Mucosa of stomach (tissue), 1 donor: ENCODE results near the gene ABLIM1.

Source experiments
- H3K27me3 ChIP-seq: one replicate; pipeline ENCODE4 v1.7.0; 2013; ENCODE audit warnings: mild to moderate bottlenecking, low read length; ENCODE audit not compliant: control insufficient read depth, insufficient read depth
- H3K36me3 ChIP-seq: one replicate; pipeline ENCODE4 v1.7.0; 2013; ENCODE audit warnings: low read length; ENCODE audit not compliant: control insufficient read depth, insufficient read depth
- H3K4me1 ChIP-seq: one replicate; pipeline ENCODE4 v1.7.0; 2013; ENCODE audit warnings: mild to moderate bottlenecking, low read length; ENCODE audit not compliant: control insufficient read depth, insufficient read depth
- H3K4me3 ChIP-seq: one replicate; pipeline ENCODE4 v1.7.0; 2013; ENCODE audit warnings: low read length
- H3K9ac ChIP-seq: one replicate; pipeline ENCODE4 v1.7.0; 2013; ENCODE audit warnings: mild to moderate bottlenecking, low read length, moderate library complexity
- H3K9me3 ChIP-seq: one replicate; pipeline ENCODE4 v1.7.0; 2013; ENCODE audit warnings: mild to moderate bottlenecking, low read length, moderate library complexity; ENCODE audit not compliant: control insufficient read depth
- donor health status: Pancreatic carcinoma.

The ABLIM1 gene

GRCh38 chr10:114653926-114654325 lies 4.1 kb downstream of the ABLIM1 start:
- Histone ChIP-seq H3K36me3 (no peaks in the 10 kb centered on the region), H3K9ac (no peak overlapping the region), H3K4me1 (peaks cover 27% of the 10 kb centered on the region), H3K9me3 (no peaks in the 10 kb centered on the region), H3K4me3 (no peak overlapping the region), H3K27me3 (no peaks in the 10 kb centered on the region)

GRCh38 chr10:114652402-114653368 lies 5.4 kb downstream of the ABLIM1 start:
- Histone ChIP-seq H3K4me3 (no peak overlapping the region), H3K36me3 (no peaks in the 10 kb centered on the region)

GRCh38 chr10:114650831-114651230 lies 7.2 kb downstream of the ABLIM1 start:
- no peak overlapping the region for H3K4me3 ChIP-seq
- no peaks in the 10 kb centered on the region for H3K36me3 ChIP-seq
- no peak overlapping the region for H3K9ac ChIP-seq
- H3K27me3 ChIP-seq: no peaks in the 10 kb centered on the region
- no peaks in the 10 kb centered on the region for H3K9me3 ChIP-seq
- peaks cover 27% of the 10 kb centered on the region for H3K4me1 ChIP-seq

More at GRCh38 chr10:114652402-114653368, 5.4 kb downstream of the ABLIM1 start:
- Histone ChIP-seq H3K4me1 (peaks cover 27% of the 10 kb centered on the region), H3K27me3 (no peaks in the 10 kb centered on the region), H3K9me3 (no peaks in the 10 kb centered on the region), H3K9ac (no peak overlapping the region)

GRCh38 chr10:114650266-114650665 lies 7.8 kb downstream of the ABLIM1 start:
- H3K4me1 ChIP-seq: peaks cover 27% of the 10 kb centered on the region
- H3K4me3 ChIP-seq: no peak overlapping the region
- no peaks in the 10 kb centered on the region for H3K27me3 ChIP-seq
- H3K9ac ChIP-seq: no peak overlapping the region
- H3K36me3 ChIP-seq: no peaks in the 10 kb centered on the region
- H3K9me3 ChIP-seq: no peaks in the 10 kb centered on the region

- H3K27me3 ChIP-seq: no peaks in the 10 kb centered on the region
- no peak overlapping the region for H3K9ac ChIP-seq
- H3K4me1 ChIP-seq: peaks cover 18% of the 10 kb centered on the region
- H3K4me3 ChIP-seq: no peak overlapping the region
- H3K36me3 ChIP-seq: no peaks in the 10 kb centered on the region
- no peaks in the 10 kb centered on the region for H3K9me3 ChIP-seq
Measured at GRCh38 chr10:114649217-114649903, 8.7 kb downstream of the ABLIM1 start.

GRCh38 chr10:114648368-114648767 lies 9.7 kb downstream of the ABLIM1 start:
- Histone ChIP-seq H3K27me3 (no peaks in the 10 kb centered on the region), H3K9ac (no peak overlapping the region), H3K9me3 (no peaks in the 10 kb centered on the region), H3K4me1 (peaks cover 13% of the 10 kb centered on the region), H3K36me3 (no peaks in the 10 kb centered on the region), H3K4me3 (no peak overlapping the region)

GRCh38 chr10:114647545-114648138 lies 10.4 kb downstream of the ABLIM1 start:
- H3K27me3 ChIP-seq: no peaks in the 10 kb centered on the region
- no peaks in the 10 kb centered on the region for H3K9me3 ChIP-seq
- no peak overlapping the region for H3K4me3 ChIP-seq
- no peaks in the 10 kb centered on the region for H3K36me3 ChIP-seq
- H3K4me1 ChIP-seq: peaks cover 12% of the 10 kb centered on the region
- no peak overlapping the region for H3K9ac ChIP-seq

- H3K4me3 ChIP-seq: no peak overlapping the region
- peaks cover 10% of the 10 kb centered on the region for H3K4me1 ChIP-seq
- no peaks in the 10 kb centered on the region for H3K36me3 ChIP-seq
- H3K9ac ChIP-seq: no peak overlapping the region
- H3K27me3 ChIP-seq: no peaks in the 10 kb centered on the region
- no peaks in the 10 kb centered on the region for H3K9me3 ChIP-seq
Measured at GRCh38 chr10:114646426-114646825, 11.6 kb downstream of the ABLIM1 start.

- Histone ChIP-seq H3K9me3 (no peaks in the 10 kb centered on the region), H3K4me1 (peaks cover 10% of the 10 kb centered on the region)
Measured at GRCh38 chr10:114645706-114646105, 12.4 kb downstream of the ABLIM1 start.

GRCh38 chr10:114643158-114643557 lies 14.9 kb downstream of the ABLIM1 start:
- Histone ChIP-seq H3K9ac (no peak overlapping the region), H3K4me1 (peaks cover 5% of the 10 kb centered on the region), H3K9me3 (no peaks in the 10 kb centered on the region), H3K36me3 (no peaks in the 10 kb centered on the region), H3K27me3 (no peaks in the 10 kb centered on the region), H3K4me3 (no peak overlapping the region)

More at GRCh38 chr10:114645706-114646105, 12.4 kb downstream of the ABLIM1 start:
- no peak overlapping the region for H3K4me3 ChIP-seq
- no peaks in the 10 kb centered on the region for H3K36me3 ChIP-seq
- H3K9ac ChIP-seq: no peak overlapping the region
- H3K27me3 ChIP-seq: no peaks in the 10 kb centered on the region

GRCh38 chr10:114642729-114643128 lies 15.3 kb downstream of the ABLIM1 start:
- Histone ChIP-seq H3K4me1 (peaks cover 5% of the 10 kb centered on the region), H3K9me3 (no peaks in the 10 kb centered on the region), H3K27me3 (no peaks in the 10 kb centered on the region)

More at GRCh38 chr10:114642729-114643128, 15.3 kb downstream of the ABLIM1 start:
- Histone ChIP-seq H3K4me3 (no peak overlapping the region), H3K36me3 (no peaks in the 10 kb centered on the region), H3K9ac (no peak overlapping the region)
